ENCODE measurements around the gene SIDT2. TPM values are rescaled to one million over a fixed set of nuclear protein-coding genes. Genes with fewer than 3 reads are reported as not detected.

Gene SIDT2
- total and polyA plus RNA-seq, 4 donors = 24.5 to 51.7 (median 36.5) TPM

DNA sequence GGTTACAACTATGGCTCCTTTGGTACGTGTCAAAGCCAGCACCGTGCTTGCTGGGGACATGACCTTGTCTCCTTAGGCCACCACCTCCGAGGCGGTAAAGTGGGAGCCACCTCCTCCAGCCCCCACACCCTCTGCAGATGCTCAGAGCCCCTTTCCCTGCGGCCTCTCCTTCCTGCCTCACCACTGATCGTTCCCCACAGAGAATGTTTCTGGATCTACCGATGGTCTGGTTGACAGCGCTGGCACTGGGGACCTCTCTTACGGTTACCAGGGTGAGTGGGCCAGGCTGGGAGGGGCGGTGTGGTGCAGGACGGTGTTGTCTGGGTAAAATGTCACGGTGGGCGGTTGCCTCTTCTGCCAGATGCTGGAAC, 8.9 kb downstream of the SIDT2 start:
- no peak for DNase-seq (ENCODE audit: low read depth in 4 of 6, low spot score in 6 of 6)
- peaks cover 88% of the 10 kb centered on the region for H3K36me3 ChIP-seq (ENCODE audit: control insufficient read depth, insufficient read depth, low read length)
- no peak overlapping the region for H3K4me3 ChIP-seq (ENCODE audit: low read depth, low read length)
- H3K27me3 ChIP-seq (ENCODE audit: control insufficient read depth, insufficient read depth, low read length) = no peaks in the 10 kb centered on the region
- H3K27ac ChIP-seq (ENCODE audit: low read depth, low read length) = no peak overlapping the region
- WGBS (ENCODE audit: insufficient coverage) = 69% methylated on average over 11 of the region's 13 CpGs
- H3K9me3 ChIP-seq (ENCODE audit: control insufficient read depth, insufficient read depth, low read length) = no peaks in the 10 kb centered on the region
- H3K4me1 ChIP-seq (ENCODE audit: control insufficient read depth, insufficient read depth, low read length) = no peaks in the 10 kb centered on the region

DNA sequence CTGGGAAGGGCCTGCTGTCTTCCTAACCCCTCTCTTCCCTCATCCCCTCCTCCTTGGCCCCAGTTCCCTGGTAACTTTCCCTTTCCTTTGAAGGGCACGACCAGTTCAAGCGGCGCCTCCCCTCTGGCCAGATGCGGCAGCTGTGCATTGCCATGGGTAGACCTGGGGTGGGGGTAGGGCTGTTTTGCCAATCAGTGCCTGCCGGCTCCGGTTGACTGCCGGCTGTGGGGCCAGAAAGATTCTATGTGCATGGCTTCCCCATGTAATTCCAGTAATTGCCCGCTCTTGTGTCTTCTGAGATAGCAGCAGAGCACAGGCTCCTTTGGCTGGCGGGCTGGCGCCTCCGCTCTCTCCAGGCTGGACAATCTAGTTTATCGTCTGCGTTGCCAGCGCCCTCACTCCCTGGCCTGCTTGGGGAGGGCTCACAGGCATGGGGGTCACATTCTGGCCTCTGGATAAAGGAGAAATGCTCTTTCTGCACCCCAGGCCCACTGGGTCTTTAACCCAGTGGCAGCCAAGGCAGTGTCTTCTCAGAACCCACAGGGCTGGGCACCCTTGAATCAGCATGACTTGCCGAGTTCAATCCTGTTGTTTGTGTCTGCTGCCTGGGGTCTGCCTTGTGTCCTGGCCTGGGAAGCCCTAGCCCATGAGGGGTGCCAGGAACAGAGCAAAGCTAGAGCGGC, 9.4 kb downstream of the SIDT2 start:
- no peak overlapping the region for H3K4me3 ChIP-seq (ENCODE audit: low read depth, low read length)
- no peaks in the 10 kb centered on the region for H3K27me3 ChIP-seq (ENCODE audit: control insufficient read depth, insufficient read depth, low read length)
- H3K4me1 ChIP-seq (ENCODE audit: control insufficient read depth, insufficient read depth, low read length) = no peaks in the 10 kb centered on the region
- peaks cover 89% of the 10 kb centered on the region for H3K36me3 ChIP-seq (ENCODE audit: control insufficient read depth, insufficient read depth, low read length)
- no peak overlapping the region for H3K27ac ChIP-seq (ENCODE audit: low read depth, low read length)
- no peaks in the 10 kb centered on the region for H3K9me3 ChIP-seq (ENCODE audit: control insufficient read depth, insufficient read depth, low read length)
- WGBS (ENCODE audit: insufficient coverage) = 83% methylated on average over 14 of the region's 16 CpGs
- DNase-seq (ENCODE audit: low read depth in 4 of 6, low spot score in 6 of 6) = no peak

DNA sequence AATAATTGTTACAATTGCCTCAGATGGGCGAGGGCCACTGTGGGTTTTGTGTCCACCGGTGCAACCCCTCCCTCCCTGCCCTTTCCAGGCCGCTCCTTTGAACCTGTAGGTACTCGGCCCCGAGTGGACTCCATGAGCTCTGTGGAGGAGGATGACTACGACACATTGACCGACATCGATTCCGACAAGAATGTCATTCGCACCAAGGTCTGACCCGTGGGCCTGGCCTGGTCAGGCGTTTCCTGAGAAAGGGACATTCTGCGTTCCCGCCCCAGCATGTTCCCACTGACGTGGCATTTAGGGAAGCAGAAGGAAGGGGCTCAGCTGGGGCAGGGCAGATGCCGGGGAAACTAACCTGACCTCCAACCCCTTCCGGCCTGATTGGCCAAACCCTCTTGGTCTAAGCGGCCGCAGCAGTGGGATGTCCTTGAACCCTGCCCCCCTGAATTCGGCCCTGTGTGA, 10.1 kb downstream of the SIDT2 start:
- Histone ChIP-seq H3K36me3 (ENCODE audit: control insufficient read depth, insufficient read depth, low read length) (peaks cover 95% of the 10 kb centered on the region), H3K9me3 (ENCODE audit: control insufficient read depth, insufficient read depth, low read length) (no peaks in the 10 kb centered on the region), H3K27me3 (ENCODE audit: control insufficient read depth, insufficient read depth, low read length) (no peaks in the 10 kb centered on the region), H3K4me3 (ENCODE audit: low read depth, low read length) (no peak overlapping the region), H3K4me1 (ENCODE audit: control insufficient read depth, insufficient read depth, low read length) (no peaks in the 10 kb centered on the region), H3K27ac (ENCODE audit: low read depth, low read length) (no peak overlapping the region)
- no peak for DNase-seq (ENCODE audit: low read depth in 4 of 6, low spot score in 6 of 6)
- 90% methylated on average over 18 of the region's 20 CpGs for WGBS (ENCODE audit: insufficient coverage)

DNA sequence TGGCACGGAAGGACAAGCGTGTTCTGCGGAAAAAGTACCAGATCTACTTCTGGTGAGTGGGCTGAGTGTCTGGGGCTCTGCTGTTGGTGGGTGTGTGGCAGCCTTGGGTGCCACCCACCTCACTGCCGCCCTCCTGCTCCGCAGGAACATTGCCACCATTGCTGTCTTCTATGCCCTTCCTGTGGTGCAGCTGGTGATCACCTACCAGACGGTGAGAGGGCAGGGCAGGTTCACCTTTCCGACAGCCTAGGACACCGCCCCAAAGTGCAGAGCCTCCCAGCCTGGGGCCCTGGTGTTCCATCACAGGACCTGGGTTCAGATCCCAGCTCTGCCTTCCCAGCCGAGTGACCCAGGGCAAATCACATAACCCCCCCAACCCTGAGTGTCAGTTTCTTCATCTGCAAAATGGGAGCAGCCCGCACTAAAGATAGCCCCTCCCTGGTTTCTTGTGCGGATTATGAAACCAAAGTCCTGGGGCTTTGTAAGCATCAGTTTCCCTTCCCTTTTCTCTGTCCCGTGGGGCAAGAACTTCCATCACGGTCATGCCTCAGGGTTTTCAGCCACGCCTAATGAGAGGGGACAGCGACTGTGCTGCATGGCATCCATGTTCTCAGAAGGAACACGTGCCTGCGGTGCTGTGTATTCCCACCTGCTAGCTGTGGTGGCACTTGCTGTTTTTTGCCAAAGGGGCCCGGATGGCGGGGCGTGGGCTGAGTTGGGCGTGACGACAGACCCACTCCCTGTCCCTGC, 10.8 kb downstream of the SIDT2 start:
- H3K27ac ChIP-seq (ENCODE audit: low read depth, low read length) = no peak overlapping the region
- DNase-seq (ENCODE audit: low read depth in 4 of 6, low spot score in 6 of 6) = no peak
- 94% methylated on average over 22 of the region's 22 CpGs for WGBS (ENCODE audit: insufficient coverage)

DNA sequence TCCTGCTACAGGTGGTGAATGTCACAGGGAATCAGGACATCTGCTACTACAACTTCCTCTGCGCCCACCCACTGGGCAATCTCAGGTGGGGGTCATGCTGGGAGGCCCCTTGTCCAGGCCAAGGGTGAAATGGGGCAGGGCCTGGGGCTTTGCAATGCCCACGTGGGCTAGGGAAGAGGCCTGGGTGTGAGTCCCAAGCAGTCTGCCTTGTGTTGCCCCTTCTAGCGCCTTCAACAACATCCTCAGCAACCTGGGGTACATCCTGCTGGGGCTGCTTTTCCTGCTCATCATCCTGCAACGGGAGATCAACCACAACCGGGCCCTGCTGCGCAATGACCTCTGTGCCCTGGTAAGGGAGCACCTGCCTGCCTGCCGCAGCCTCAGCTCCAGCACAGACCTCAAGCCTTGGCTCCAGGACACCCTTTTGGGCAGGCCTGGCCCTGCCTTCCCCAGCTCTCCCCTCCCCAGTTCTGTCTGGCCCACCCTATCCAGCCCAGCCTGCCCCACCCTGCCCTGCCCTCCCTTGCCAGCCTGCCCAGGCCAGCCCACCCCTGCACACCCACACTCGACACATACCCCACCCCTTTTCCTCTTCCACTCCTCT, 11.5 kb downstream of the SIDT2 start:
- H3K4me1 ChIP-seq (ENCODE audit: control insufficient read depth, insufficient read depth, low read length) = no peaks in the 10 kb centered on the region
- no peak overlapping the region for H3K27ac ChIP-seq (ENCODE audit: low read depth, low read length)
- WGBS (ENCODE audit: insufficient coverage) = 85% methylated on average over 8 of the region's 8 CpGs
- no peaks in the 10 kb centered on the region for H3K9me3 ChIP-seq (ENCODE audit: control insufficient read depth, insufficient read depth, low read length)
- no peak overlapping the region for H3K4me3 ChIP-seq (ENCODE audit: low read depth, low read length)
- H3K36me3 ChIP-seq (ENCODE audit: control insufficient read depth, insufficient read depth, low read length) = peaks cover 99% of the 10 kb centered on the region
- no peaks in the 10 kb centered on the region for H3K27me3 ChIP-seq (ENCODE audit: control insufficient read depth, insufficient read depth, low read length)
- DNase-seq (ENCODE audit: low read depth in 4 of 6, low spot score in 6 of 6) = no peak

More for the DNA sequence above, 10.8 kb downstream of the SIDT2 start:
- Histone ChIP-seq H3K27me3 (ENCODE audit: control insufficient read depth, insufficient read depth, low read length) (no peaks in the 10 kb centered on the region), H3K36me3 (ENCODE audit: control insufficient read depth, insufficient read depth, low read length) (peaks cover 97% of the 10 kb centered on the region), H3K9me3 (ENCODE audit: control insufficient read depth, insufficient read depth, low read length) (no peaks in the 10 kb centered on the region), H3K4me1 (ENCODE audit: control insufficient read depth, insufficient read depth, low read length) (no peaks in the 10 kb centered on the region), H3K4me3 (ENCODE audit: low read depth, low read length) (no peak overlapping the region)

DNA sequence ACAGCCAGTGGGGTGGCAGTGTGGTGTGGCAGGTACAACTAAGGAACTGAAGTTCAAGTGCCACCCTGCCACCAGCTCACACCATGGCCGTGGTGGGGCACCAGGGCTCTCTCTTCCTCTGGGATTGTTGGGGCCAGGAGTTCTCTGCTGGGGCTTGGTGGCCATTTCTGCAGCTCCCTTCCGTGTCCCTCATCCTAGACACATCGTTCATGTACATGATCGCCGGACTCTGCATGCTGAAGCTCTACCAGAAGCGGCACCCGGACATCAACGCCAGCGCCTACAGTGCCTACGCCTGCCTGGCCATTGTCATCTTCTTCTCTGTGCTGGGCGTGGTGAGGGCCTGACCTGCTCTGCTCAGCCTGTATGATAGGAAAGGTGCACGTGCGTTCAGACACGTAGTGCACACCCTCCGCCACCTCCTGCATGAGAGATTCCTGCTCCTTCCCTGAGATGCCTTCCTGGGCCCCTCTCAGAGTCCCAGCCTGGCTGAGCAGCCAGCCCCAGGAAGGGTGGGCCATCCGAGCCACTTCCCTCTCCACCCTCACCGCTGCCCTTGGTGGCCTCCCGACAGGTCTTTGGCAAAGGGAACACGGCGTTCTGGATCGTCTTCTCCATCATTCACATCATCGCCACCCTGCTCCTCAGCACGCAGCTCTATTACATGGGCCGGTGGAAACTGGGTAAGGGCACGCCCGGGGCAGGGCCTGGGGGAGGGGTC, 13.3 kb downstream of the SIDT2 start:
- Histone ChIP-seq H3K27ac (ENCODE audit: low read depth, low read length) (no peak overlapping the region), H3K4me1 (ENCODE audit: control insufficient read depth, insufficient read depth, low read length) (no peaks in the 10 kb centered on the region), H3K27me3 (ENCODE audit: control insufficient read depth, insufficient read depth, low read length) (no peaks in the 10 kb centered on the region), H3K36me3 (ENCODE audit: control insufficient read depth, insufficient read depth, low read length) (peaks cover 99% of the 10 kb centered on the region), H3K4me3 (ENCODE audit: low read depth, low read length) (no peak overlapping the region), H3K9me3 (ENCODE audit: control insufficient read depth, insufficient read depth, low read length) (no peaks in the 10 kb centered on the region)
- no peak for DNase-seq (ENCODE audit: low read depth in 4 of 6, low spot score in 6 of 6)
- WGBS (ENCODE audit: insufficient coverage) = 93% methylated on average over 24 of the region's 26 CpGs

DNA sequence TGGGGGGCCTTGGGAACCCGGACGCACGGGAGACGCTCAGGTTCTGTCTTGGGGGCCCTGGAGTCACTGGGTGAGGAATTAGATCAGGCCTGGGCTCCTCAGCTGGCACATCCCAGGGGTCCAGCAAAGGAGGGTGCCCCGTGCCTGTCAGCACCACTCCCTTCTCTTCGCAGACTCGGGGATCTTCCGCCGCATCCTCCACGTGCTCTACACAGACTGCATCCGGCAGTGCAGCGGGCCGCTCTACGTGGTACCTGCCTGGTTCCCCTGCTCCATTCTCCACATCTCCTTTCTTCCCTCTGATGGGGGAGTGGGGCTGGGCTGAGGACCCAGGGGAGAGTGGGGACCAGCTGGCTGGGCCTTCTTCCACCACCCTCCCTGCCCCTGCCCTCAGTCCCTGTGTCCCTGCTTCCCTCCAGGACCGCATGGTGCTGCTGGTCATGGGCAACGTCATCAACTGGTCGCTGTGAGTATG, 13.9 kb downstream of the SIDT2 start:
- WGBS (ENCODE audit: insufficient coverage) = 91% methylated on average over 10 of the region's 17 CpGs
- H3K4me3 ChIP-seq (ENCODE audit: low read depth, low read length) = no peak overlapping the region
- DNase-seq (ENCODE audit: low read depth in 4 of 6, low spot score in 6 of 6) = no peak
- no peaks in the 10 kb centered on the region for H3K27me3 ChIP-seq (ENCODE audit: control insufficient read depth, insufficient read depth, low read length)
- no peaks in the 10 kb centered on the region for H3K9me3 ChIP-seq (ENCODE audit: control insufficient read depth, insufficient read depth, low read length)
- H3K27ac ChIP-seq (ENCODE audit: low read depth, low read length) = no peak overlapping the region
- peaks cover 98% of the 10 kb centered on the region for H3K36me3 ChIP-seq (ENCODE audit: control insufficient read depth, insufficient read depth, low read length)
- H3K4me1 ChIP-seq (ENCODE audit: control insufficient read depth, insufficient read depth, low read length) = no peaks in the 10 kb centered on the region

DNA sequence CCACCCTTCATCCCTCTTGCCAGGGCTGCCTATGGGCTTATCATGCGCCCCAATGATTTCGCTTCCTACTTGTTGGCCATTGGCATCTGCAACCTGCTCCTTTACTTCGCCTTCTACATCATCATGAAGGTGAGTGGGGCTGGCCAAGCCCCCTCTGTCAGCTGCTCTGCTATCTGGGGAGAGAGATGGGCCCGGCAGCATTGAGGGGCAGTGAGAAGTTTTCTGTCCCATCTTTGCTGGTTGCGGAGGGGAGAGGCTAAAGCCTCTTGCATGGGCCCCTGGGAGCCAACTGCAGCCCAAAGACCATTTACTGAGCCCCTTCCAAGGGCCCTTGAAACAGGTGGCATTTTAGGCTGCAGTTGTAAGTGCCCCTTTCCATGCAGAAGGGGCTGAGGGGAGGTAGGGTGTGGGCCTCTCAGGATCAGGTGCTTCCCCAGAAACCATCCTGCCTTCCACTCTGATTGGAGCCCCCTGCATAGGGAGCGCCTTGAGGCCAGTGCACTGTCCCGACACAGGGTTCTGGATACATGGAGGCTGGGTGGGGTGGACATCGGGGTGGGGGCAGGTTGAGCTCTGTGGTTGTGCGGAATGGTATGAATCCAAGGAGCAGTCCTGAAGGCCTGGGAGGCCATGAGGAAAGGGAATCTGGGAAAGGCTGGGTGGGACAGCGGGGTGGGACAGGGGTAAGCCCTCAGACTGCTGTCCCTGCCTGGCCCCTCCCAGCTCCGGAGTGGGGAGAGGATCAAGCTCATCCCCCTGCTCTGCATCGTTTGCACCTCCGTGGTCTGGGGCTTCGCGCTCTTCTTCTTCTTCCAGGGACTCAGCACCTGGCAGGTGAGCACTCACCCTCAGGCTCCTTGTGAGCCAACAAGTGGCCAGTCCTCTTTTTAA, 14.8 kb downstream of the SIDT2 start:
- WGBS (ENCODE audit: insufficient coverage) = 96% methylated on average over 13 of the region's 15 CpGs
- H3K36me3 ChIP-seq (ENCODE audit: control insufficient read depth, insufficient read depth, low read length) = peaks cover 94% of the 10 kb centered on the region
- DNase-seq (ENCODE audit: low read depth in 4 of 6, low spot score in 6 of 6) = no peak
- no peak overlapping the region for H3K4me3 ChIP-seq (ENCODE audit: low read depth, low read length)
- no peaks in the 10 kb centered on the region for H3K27me3 ChIP-seq (ENCODE audit: control insufficient read depth, insufficient read depth, low read length)
- H3K4me1 ChIP-seq (ENCODE audit: control insufficient read depth, insufficient read depth, low read length) = peaks cover 2% of the 10 kb centered on the region
- H3K9me3 ChIP-seq (ENCODE audit: control insufficient read depth, insufficient read depth, low read length) = no peaks in the 10 kb centered on the region
- H3K27ac ChIP-seq (ENCODE audit: low read depth, low read length) = no peak overlapping the region

DNA sequence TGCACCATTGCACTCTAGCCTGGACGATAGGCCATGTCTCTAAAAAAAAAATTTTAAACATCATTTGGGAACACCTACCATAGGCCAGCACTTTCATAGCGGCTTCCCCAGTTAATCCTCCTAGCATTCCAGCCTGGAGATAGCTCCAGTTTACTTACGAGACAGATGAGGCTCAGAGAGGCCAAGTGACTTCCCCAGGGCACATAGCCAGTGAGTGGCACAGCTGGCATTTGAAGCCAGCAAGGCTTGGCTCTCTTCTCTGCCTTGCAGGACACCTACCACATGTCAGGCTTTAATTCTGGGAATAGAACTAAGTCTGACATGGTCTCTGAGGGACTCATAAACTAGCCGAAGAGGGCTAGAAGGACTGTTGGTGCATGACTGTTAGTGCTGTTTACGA, 15.7 kb downstream of the SIDT2 start:
- no peak overlapping the region for H3K27ac ChIP-seq (ENCODE audit: low read depth, low read length)
- WGBS (ENCODE audit: insufficient coverage) = 81% methylated on average over 4 of the region's 5 CpGs
- peaks cover 10% of the 10 kb centered on the region for H3K4me1 ChIP-seq (ENCODE audit: control insufficient read depth, insufficient read depth, low read length)
- H3K36me3 ChIP-seq (ENCODE audit: control insufficient read depth, insufficient read depth, low read length) = peaks cover 85% of the 10 kb centered on the region
- H3K9me3 ChIP-seq (ENCODE audit: control insufficient read depth, insufficient read depth, low read length) = no peaks in the 10 kb centered on the region
- H3K27me3 ChIP-seq (ENCODE audit: control insufficient read depth, insufficient read depth, low read length) = no peaks in the 10 kb centered on the region
- no peak overlapping the region for H3K4me3 ChIP-seq (ENCODE audit: low read depth, low read length)
- DNase-seq (ENCODE audit: low read depth in 4 of 6, low spot score in 6 of 6) = no peak
